GM12878 (cell line): ENCODE measurements around the gene CYP46A1. TPM values are rescaled to one million over a fixed set of nuclear protein-coding genes. Genes with fewer than 3 reads are reported as not detected.

Experiments
- BHLHE40 ChIP-seq, 2 experiments: fragments of 450-650 bp in 1 of 2; IDR thresholded peaks; 2 replicates each; pipeline ENCODE4 v1.6.1; 2011 to 2017; ENCODE audit warnings: low read depth in 2 of 2, borderline replicate concordance in 1 of 2, improper control_type of control experiment in 1 of 2, low read length in 1 of 2, mild to moderate bottlenecking in 1 of 2
- EZH2 ChIP-seq: IDR thresholded peaks from 2 replicates; pipeline ENCODE4 v1.6.1; 2012; ENCODE audit warnings: low read depth, mild to moderate bottlenecking, control low read depth, inconsistent platforms, low read length, borderline replicate concordance; ENCODE audit not compliant: control insufficient read depth
- NR2F1 ChIP-seq: fragments of 450-650 bp; conservative IDR thresholded peaks from 2 replicates; pipeline ENCODE4 v1.6.1; 2017; ENCODE audit warnings: mild to moderate bottlenecking
- RELA ChIP-seq: fragments of 450-650 bp; IDR thresholded peaks from 2 replicates; pipeline ENCODE4 v1.8.0; 2014; ENCODE audit warnings: borderline replicate concordance; ENCODE audit not compliant: partially characterized antibody
- RUNX3 ChIP-seq: IDR thresholded peaks from 2 replicates; pipeline ENCODE4 v1.6.1; 2012; ENCODE audit warnings: low read length, inconsistent platforms
- SP1 ChIP-seq: IDR thresholded peaks from one replicate; pipeline ENCODE4 v1.6.1; 2011; ENCODE audit warnings: low read depth, low read length
- TARDBP ChIP-seq: IDR thresholded peaks from 2 replicates; pipeline ENCODE4 v1.6.1; 2016; ENCODE audit warnings: borderline replicate concordance
- YY1 ChIP-seq: IDR thresholded peaks from 2 replicates; pipeline ENCODE4 v1.6.1; 2011; ENCODE audit warnings: low read depth, mild to moderate bottlenecking, low read length
- ZNF274 ChIP-seq: IDR thresholded peaks from one replicate; pipeline ENCODE4 v1.8.0; 2011; ENCODE audit not compliant: insufficient read length, insufficient read depth
- polyA plus RNA-seq, 11 experiments: library from polyadenylated mRNA; depleted of rRNA in 4 of 11; unstranded in 6 of 11; stranded (reverse) in 5 of 11; fragments of >200 nt; fragmentation: Nextera tagmentation in 4 of 11; fragmentation: Illumina TruSeq in 1 of 11; extraction: Ambion mirVana in 4 of 11; extraction: Trizol in 1 of 11; gene quantifications; 1 replicate in 1 of 11; 2 replicates in 10 of 11; pipeline versions ENCODE4 v1.2.1 to v1.2.3, GENCODE V29; 2011 to 2016; ENCODE audit warnings: inconsistent platforms in 2 of 11, missing spikeins in 2 of 11, low read depth in 1 of 11
- total RNA-seq, 4 experiments: library from RNA; depleted of rRNA in 3 of 4; stranded (reverse); fragments of >200 nt in 3 of 4; fragmentation: Illumina TruSeq in 1 of 4; extraction: Trizol in 1 of 4; gene quantifications; 2 replicates each; pipeline versions ENCODE4 v1.2.1 to v1.2.3, GENCODE V29; 2013 to 2021
- TF ChIP-seq, protein P1 (sequence below): IDR thresholded peaks from 2 replicates; pipeline ENCODE4 v1.6.1; 2012; ENCODE audit warnings: improper control_type of control experiment, low read depth, low read length; ENCODE audit not compliant: insufficient replicate concordance
- TF ChIP-seq, protein P2 (sequence below): fragments of 450-650 bp; IDR thresholded peaks from 2 replicates; pipeline ENCODE4 v1.6.1; 2016; ENCODE audit warnings: mild to moderate bottlenecking
- TF ChIP-seq, protein P3 (sequence below): IDR thresholded peaks from 2 replicates; pipeline ENCODE4 v1.6.1; 2011; ENCODE audit warnings: mild to moderate bottlenecking, low read depth, low read length, moderate library complexity; ENCODE audit not compliant: insufficient replicate concordance
- TF ChIP-seq, protein P4 (sequence below), 3 experiments: IDR thresholded peaks in 2 of 3; conservative IDR thresholded peaks in 1 of 3; 2 replicates each; pipeline ENCODE4 v1.5.1; 2011; ENCODE audit warnings: low read depth in 3 of 3, low read length in 3 of 3, mild to moderate bottlenecking in 3 of 3, control low read depth in 2 of 3, moderate library complexity in 2 of 3, inconsistent platforms in 1 of 3, mixed read lengths in 1 of 3; ENCODE audit not compliant: control insufficient read depth in 2 of 3, insufficient read depth in 1 of 3; ENCODE audit errors: extremely low read depth in 1 of 3
- TF ChIP-seq, protein P5 (sequence below): fragments of 450-650 bp; IDR thresholded peaks from 2 replicates; pipeline ENCODE4 v1.6.1; 2017; ENCODE audit warnings: mild to moderate bottlenecking, moderate library complexity

CYP46A1 gene
- total and polyA plus RNA-seq, 10 of the 15 experiments (the other 5 are each of a cell fraction or from before 2014, with no cell fraction given), result 0.04 to 0.11 TPM; not detected in 8

DNA sequence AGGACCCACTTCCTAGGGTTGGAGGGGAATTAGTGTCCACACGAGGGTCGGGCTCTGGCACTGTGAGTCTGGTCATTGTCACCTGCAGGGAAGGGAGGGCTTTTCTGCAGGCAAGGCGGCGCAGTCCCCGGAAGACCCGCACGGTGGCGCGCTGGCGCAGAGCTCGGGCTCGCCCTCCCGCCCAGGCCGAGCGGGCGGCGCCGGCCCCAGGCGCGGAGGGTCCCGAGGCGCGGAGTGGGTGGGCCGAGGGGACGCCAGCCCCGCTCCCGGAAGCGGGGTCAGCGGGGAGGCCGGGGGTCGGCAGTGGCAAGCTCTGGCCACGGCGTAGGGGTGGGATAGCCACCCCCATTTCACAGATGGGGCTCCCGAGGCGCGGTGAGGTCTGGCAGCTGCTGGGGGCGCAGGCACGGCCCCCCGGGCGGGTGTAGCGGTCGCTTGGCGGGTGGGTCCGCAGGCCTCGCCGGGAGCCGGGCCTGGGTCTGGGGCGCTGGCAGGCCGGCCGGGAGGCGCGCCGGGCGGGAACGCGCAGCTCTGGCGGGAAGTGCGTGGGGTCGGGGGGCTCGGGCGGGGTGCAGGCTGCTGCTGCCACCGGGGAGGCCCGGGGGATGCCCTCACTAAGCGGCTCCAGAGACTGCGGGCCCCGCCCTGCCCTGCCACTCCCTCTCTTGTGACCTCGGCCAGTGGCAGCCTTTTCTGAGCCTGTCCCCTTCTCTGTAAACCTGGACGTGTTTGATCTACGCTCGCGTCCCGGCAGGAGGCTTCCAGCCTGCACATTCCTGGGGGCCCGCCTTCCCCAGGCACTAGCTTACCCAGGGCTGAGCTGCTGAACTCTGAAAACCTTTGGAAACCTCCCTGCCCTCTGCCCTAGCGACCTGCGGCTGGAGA lies 46.1 kb downstream of the CYP46A1 start (continued):
- TF ChIP-seq, protein P1, sequence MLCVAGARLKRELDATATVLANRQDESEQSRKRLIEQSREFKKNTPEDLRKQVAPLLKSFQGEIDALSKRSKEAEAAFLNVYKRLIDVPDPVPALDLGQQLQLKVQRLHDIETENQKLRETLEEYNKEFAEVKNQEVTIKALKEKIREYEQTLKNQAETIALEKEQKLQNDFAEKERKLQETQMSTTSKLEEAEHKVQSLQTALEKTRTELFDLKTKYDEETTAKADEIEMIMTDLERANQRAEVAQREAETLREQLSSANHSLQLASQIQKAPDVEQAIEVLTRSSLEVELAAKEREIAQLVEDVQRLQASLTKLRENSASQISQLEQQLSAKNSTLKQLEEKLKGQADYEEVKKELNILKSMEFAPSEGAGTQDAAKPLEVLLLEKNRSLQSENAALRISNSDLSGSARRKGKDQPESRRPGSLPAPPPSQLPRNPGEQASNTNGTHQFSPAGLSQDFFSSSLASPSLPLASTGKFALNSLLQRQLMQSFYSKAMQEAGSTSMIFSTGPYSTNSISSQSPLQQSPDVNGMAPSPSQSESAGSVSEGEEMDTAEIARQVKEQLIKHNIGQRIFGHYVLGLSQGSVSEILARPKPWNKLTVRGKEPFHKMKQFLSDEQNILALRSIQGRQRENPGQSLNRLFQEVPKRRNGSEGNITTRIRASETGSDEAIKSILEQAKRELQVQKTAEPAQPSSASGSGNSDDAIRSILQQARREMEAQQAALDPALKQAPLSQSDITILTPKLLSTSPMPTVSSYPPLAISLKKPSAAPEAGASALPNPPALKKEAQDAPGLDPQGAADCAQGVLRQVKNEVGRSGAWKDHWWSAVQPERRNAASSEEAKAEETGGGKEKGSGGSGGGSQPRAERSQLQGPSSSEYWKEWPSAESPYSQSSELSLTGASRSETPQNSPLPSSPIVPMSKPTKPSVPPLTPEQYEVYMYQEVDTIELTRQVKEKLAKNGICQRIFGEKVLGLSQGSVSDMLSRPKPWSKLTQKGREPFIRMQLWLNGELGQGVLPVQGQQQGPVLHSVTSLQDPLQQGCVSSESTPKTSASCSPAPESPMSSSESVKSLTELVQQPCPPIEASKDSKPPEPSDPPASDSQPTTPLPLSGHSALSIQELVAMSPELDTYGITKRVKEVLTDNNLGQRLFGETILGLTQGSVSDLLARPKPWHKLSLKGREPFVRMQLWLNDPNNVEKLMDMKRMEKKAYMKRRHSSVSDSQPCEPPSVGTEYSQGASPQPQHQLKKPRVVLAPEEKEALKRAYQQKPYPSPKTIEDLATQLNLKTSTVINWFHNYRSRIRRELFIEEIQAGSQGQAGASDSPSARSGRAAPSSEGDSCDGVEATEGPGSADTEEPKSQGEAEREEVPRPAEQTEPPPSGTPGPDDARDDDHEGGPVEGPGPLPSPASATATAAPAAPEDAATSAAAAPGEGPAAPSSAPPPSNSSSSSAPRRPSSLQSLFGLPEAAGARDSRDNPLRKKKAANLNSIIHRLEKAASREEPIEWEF, result no peak
- TF ChIP-seq RUNX3 (no peak), ZNF274 (no peak), NR2F1 (0 out of 2 replicates have a peak, but pooled peaks have one; percentile 28), SP1 (no peak), BHLHE40 (IDR thresholded peaks at IDR 0.05; ENCODE audit: borderline replicate concordance in 1 of 2, low read depth in 2 of 2, low read length in 1 of 2) (peak in 1 of 2 experiments; percentile 40; a peak in 2 of 4 replicates), RELA (peak; percentile 18), YY1 (peak; percentile 59; the same call in 1 of the 2 replicates), EZH2 (no peak), TARDBP (no peak)
- TF ChIP-seq, protein P2, sequence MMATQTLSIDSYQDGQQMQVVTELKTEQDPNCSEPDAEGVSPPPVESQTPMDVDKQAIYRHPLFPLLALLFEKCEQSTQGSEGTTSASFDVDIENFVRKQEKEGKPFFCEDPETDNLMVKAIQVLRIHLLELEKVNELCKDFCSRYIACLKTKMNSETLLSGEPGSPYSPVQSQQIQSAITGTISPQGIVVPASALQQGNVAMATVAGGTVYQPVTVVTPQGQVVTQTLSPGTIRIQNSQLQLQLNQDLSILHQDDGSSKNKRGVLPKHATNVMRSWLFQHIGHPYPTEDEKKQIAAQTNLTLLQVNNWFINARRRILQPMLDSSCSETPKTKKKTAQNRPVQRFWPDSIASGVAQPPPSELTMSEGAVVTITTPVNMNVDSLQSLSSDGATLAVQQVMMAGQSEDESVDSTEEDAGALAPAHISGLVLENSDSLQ, result no peak
- TF ChIP-seq, protein P3, sequence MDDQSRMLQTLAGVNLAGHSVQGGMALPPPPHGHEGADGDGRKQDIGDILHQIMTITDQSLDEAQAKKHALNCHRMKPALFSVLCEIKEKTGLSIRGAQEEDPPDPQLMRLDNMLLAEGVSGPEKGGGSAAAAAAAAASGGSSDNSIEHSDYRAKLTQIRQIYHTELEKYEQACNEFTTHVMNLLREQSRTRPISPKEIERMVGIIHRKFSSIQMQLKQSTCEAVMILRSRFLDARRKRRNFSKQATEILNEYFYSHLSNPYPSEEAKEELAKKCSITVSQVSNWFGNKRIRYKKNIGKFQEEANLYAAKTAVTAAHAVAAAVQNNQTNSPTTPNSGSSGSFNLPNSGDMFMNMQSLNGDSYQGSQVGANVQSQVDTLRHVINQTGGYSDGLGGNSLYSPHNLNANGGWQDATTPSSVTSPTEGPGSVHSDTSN, result no peak
- TF ChIP-seq, protein P4, sequence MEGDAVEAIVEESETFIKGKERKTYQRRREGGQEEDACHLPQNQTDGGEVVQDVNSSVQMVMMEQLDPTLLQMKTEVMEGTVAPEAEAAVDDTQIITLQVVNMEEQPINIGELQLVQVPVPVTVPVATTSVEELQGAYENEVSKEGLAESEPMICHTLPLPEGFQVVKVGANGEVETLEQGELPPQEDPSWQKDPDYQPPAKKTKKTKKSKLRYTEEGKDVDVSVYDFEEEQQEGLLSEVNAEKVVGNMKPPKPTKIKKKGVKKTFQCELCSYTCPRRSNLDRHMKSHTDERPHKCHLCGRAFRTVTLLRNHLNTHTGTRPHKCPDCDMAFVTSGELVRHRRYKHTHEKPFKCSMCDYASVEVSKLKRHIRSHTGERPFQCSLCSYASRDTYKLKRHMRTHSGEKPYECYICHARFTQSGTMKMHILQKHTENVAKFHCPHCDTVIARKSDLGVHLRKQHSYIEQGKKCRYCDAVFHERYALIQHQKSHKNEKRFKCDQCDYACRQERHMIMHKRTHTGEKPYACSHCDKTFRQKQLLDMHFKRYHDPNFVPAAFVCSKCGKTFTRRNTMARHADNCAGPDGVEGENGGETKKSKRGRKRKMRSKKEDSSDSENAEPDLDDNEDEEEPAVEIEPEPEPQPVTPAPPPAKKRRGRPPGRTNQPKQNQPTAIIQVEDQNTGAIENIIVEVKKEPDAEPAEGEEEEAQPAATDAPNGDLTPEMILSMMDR (IDR thresholded peaks at IDR 0.05 in 2 of 3, conservative IDR thresholded peaks at IDR 0.05 in 1 of 3; ENCODE audit: control insufficient read depth in 2 of 3, extremely low read depth in 1 of 3, insufficient read depth in 1 of 3, low read depth in 3 of 3, low read length in 3 of 3), result peak; percentile 78 to 81 (median 81)
- TF ChIP-seq, protein P5, sequence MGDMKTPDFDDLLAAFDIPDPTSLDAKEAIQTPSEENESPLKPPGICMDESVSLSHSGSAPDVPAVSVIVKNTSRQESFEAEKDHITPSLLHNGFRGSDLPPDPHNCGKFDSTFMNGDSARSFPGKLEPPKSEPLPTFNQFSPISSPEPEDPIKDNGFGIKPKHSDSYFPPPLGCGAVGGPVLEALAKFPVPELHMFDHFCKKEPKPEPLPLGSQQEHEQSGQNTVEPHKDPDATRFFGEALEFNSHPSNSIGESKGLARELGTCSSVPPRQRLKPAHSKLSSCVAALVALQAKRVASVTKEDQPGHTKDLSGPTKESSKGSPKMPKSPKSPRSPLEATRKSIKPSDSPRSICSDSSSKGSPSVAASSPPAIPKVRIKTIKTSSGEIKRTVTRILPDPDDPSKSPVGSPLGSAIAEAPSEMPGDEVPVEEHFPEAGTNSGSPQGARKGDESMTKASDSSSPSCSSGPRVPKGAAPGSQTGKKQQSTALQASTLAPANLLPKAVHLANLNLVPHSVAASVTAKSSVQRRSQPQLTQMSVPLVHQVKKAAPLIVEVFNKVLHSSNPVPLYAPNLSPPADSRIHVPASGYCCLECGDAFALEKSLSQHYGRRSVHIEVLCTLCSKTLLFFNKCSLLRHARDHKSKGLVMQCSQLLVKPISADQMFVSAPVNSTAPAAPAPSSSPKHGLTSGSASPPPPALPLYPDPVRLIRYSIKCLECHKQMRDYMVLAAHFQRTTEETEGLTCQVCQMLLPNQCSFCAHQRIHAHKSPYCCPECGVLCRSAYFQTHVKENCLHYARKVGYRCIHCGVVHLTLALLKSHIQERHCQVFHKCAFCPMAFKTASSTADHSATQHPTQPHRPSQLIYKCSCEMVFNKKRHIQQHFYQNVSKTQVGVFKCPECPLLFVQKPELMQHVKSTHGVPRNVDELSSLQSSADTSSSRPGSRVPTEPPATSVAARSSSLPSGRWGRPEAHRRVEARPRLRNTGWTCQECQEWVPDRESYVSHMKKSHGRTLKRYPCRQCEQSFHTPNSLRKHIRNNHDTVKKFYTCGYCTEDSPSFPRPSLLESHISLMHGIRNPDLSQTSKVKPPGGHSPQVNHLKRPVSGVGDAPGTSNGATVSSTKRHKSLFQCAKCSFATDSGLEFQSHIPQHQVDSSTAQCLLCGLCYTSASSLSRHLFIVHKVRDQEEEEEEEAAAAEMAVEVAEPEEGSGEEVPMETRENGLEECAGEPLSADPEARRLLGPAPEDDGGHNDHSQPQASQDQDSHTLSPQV, result no peak
